Activated naive CD8-positive, alpha-beta T cell treated with anti-CD3 and anti-CD28 coated beads, Interleukin-2, amount 10 ng/mL, durations not matched to agents 7 days and 5 days (primary cell): ENCODE results near the gene COMT. TPM values are rescaled to one million over a fixed set of nuclear protein-coding genes. Genes with fewer than 3 reads are reported as not detected.

Experiments used
- ATAC-seq: fragments of 150-1000 bp; cut with Tn5 transposase; one replicate; pipeline ENCODE4 v1.10.0; 2021; ENCODE audit warnings: low read depth, moderate library complexity
- POLR2A ChIA-PET: fragments of 350-600 bp; sonication (Branson Sonifier 250); formaldehyde crosslinking; loops from one replicate; lab custom pipeline; 2021; ENCODE audit warnings: antibody characterized with exemption; lab: Charles Lee
- DNase-seq: peaks from one replicate; pipeline ENCODE4 v3.0.0; 2021
- H3K27ac Mint-ChIP-seq: one replicate; pipeline ENCODE4 v1.8.0; 2022; ENCODE audit warnings: mild to moderate bottlenecking, mixed read lengths
- H3K27me3 Mint-ChIP-seq: one replicate; pipeline ENCODE4 v1.8.0; 2022; ENCODE audit warnings: mild to moderate bottlenecking, moderate library complexity, mixed read lengths
- H3K36me3 Mint-ChIP-seq: one replicate; pipeline ENCODE4 v1.8.0; 2021; ENCODE audit warnings: mild to moderate bottlenecking, mixed read lengths
- H3K4me1 Mint-ChIP-seq: one replicate; pipeline ENCODE4 v1.8.0; 2021; ENCODE audit warnings: mixed read lengths
- H3K4me3 Mint-ChIP-seq: one replicate; pipeline ENCODE4 v1.8.0; 2022; ENCODE audit warnings: mild to moderate bottlenecking, moderate library complexity, mixed read lengths
- H3K9me3 Mint-ChIP-seq: one replicate; pipeline ENCODE4 v1.8.0; 2021; ENCODE audit warnings: mixed read lengths
- total RNA-seq, 2 experiments: library from RNA; stranded (reverse); gene quantifications; one replicate each; pipeline ENCODE4 v1.2.3, GENCODE V29; 2021

The COMT gene
- total RNA-seq, result 10 to 100 TPM; 68.6 to 70.0 TPM

DNA sequence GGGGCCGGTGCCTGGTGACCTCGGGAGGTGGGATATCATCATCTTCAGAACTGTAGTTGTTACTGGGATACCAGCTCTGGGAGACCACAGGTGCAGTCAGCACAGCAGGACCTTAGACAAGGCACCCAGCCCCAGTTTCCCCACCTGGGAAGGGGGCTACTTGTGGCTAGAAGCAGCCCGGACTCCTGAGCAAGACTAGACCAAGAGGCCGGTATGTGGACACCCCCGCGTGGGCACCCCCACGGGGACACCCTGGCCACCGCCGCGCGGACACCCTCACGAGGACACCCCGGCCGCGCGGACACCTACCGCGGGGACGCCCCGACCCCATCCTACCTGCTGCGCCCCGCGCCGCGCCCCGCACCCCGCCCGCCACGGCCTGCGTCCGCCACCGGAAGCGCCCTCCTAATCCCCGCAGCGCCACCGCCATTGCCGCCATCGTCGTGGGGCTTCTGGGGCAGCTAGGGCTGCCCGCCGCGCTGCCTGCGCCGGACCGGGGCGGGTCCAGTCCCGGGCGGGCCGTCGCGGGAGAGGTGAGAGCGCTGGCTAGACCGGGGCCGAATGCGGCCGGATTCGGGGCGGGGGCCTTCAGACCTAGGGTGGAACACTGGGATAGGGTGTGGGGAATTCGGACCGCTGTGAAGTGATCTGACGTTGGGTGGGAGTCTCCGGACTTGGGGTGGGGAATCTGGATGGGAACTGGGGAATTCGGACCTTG, at the start of gene COMT, which contains the start of gene TXNRD2:
Gene COMT (plus strand): TSS at position 408 of the 718 bp plus-strand sequence. CDS start 20,755 bp downstream, outside the sequence.
Gene TXNRD2 (minus strand): TSS at position 454 of the 718 bp plus-strand sequence. CDS start 15 bp downstream, at position 439.
- H3K4me1 Mint-ChIP-seq, result peaks cover 23% of the 10 kb centered on the region
- H3K9me3 Mint-ChIP-seq, result peaks cover under 1% of the 10 kb centered on the region
- POLR2A ChIA-PET, result interaction anchor here (0.6 to 2.2 kb wide), 7 partner anchors 10 to 176 kb away, joined by 3 to 12 read pairs (median 6); partner anchors contain the start of genes GNB1L, RTL10 and TRMT2A

DNA sequence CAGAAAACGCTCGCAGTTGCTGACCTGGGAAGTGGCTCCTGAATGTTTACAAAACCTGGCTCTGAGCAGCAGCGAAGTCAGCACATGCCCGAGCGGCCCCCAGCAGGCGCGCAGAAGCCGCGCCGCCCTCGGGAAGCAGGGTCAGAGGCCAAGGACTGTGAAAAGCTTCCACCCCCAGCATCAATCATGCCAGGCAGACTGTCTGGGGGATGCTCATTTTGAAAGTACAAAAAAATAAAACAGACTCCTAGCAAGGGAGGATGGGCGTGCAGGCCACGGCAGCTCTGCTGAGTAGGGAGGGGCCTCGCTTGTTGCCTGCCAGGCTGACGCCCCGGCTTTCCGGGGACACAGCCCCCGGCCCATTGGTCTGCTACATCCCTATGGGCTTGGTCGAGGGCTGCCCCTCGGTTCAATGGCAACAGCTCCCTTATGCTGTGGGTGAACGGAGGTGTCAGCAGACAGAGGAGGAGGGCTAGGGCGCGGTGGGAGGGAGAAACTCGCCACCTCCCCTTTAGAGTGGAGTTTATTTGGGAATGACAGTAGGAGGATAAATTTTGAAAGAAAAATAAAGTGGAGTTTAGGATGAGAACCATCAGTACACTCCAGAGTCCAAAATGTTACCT, 49.2 kb upstream of the COMT start:
- ATAC-seq (peak; percentile 39), DNase-seq (peak; percentile 66)
- Mint-ChIP-seq H3K9me3 (no peaks in the 10 kb centered on the region), H3K27me3 (no peaks in the 10 kb centered on the region), H3K4me3 (peak overlapping the region; percentile 82), H3K4me1 (peaks cover 32% of the 10 kb centered on the region), H3K36me3 (no peaks in the 10 kb centered on the region), H3K27ac (peak overlapping the region; percentile 92)
- POLR2A ChIA-PET, result interaction anchor here (0.9 to 3.0 kb wide), 7 partner anchors 8 to 162 kb away, joined by 3 to 30 read pairs (median 6); partner anchors contain the start of genes GNB1L and RTL10

More for the DNA sequence above, at the start of gene COMT, which contains the start of gene TXNRD2:
- ATAC-seq (peak; percentile 88), DNase-seq (peak; percentile 86)
- Mint-ChIP-seq H3K27me3 (no peaks in the 10 kb centered on the region), H3K27ac (peak within 1 kb of the TSS; percentile 95), H3K36me3 (peaks cover 9% of the 10 kb centered on the region), H3K4me3 (peak within 1 kb of the TSS; percentile 94)

DNA sequence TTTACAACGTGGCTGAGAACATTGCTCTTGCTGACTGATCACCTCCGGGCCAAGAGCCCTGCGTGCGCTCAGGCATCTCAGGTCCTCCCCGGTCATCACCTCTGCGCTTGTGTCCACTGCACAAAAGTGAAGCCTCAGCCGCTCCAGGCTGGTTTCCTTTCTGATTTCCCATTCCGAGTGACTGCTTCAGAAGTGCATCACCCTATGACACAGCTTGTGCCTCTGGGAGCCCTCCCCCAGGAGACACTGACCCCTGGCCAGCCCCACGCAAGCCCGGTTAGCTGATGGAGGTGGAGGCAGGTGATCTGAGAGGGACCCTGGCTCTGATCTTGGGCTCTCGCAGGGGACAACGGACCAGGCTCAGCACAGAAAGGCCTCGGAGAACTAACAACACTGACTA, 48.6 kb upstream of the COMT start:
- H3K9me3 Mint-ChIP-seq, result no peaks in the 10 kb centered on the region
- no peak overlapping the region for H3K4me3 Mint-ChIP-seq
- POLR2A ChIA-PET, result interaction anchor here (0.9 to 3.0 kb wide), 2 partner anchors 38 to 50 kb away, joined by 3 to 30 read pairs; partner anchors contain the start of genes GNB1L and RTL10
- no peaks in the 10 kb centered on the region for H3K27me3 Mint-ChIP-seq
- peak overlapping the region; percentile 92 for H3K27ac Mint-ChIP-seq
- ATAC-seq, result no peak
- no peaks in the 10 kb centered on the region for H3K36me3 Mint-ChIP-seq
- peaks cover 33% of the 10 kb centered on the region for H3K4me1 Mint-ChIP-seq
- DNase-seq, result no peak

DNA sequence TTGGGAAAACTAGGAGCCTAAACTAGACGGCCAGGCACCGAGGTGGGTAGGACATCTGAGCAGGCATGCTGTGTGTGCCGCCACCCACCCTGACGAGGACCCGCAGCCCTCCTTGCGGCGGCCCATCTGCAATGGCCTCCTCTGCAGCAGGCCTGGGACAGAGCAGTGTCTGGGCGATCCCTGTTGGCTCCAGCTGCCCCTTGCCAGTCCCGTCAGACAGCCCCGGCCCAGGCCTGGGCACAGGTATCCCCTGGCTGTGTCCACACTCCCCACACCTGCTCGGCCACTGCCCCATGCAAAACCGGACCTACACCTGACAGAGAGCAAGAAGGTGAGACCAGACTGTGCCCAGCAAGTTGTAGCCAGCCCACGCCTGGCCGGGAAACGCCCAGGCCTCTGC, 48.2 kb upstream of the COMT start:
- DNase-seq (no peak), ATAC-seq (no peak)
- POLR2A ChIA-PET, result no interaction called here

DNA sequence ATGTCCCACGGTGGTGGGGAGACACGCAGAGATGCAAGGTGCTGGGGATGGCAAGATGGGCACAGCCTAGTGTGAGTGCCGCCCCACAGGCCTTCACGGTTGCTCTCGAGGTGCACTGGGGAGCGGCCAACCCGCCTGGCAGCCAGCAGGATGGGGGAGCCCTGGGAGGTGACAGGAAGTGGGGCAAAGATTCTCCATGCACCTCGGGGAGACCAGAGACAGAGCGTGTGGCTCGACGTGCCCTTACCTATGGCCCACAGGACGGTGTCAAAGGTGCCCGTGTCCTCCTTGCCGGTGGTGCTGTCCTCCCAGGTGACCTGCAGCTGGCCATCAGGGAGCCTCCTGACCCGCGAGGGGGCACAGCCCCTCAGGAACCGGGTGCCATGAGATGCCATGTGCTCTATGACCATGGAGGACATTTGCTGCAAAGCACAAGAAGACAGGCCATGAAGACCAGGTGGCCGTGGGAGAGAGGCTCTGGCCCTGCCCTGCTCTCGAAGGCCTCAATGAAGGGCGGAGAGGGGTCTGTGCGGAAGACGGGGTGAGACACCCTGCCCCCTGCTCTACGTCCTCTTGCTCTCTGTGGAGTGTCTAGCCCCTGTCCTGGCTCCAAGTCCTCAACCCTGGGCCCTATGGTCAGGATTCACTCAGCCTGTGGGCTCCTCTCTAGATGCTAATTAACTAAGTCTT, 46.3 kb upstream of the COMT start:
- H3K4me3 Mint-ChIP-seq, result no peak overlapping the region
- POLR2A ChIA-PET, result no interaction called here
- DNase-seq (no peak), ATAC-seq (no peak)
- no peaks in the 10 kb centered on the region for H3K9me3 Mint-ChIP-seq
- peaks cover 30% of the 10 kb centered on the region for H3K4me1 Mint-ChIP-seq
- H3K27me3 Mint-ChIP-seq, result no peaks in the 10 kb centered on the region
- H3K27ac Mint-ChIP-seq, result no peak overlapping the region
- no peaks in the 10 kb centered on the region for H3K36me3 Mint-ChIP-seq

More for the DNA sequence above, 48.2 kb upstream of the COMT start:
- no peaks in the 10 kb centered on the region for H3K9me3 Mint-ChIP-seq
- no peak overlapping the region for H3K27ac Mint-ChIP-seq
- peaks cover 33% of the 10 kb centered on the region for H3K4me1 Mint-ChIP-seq
- H3K4me3 Mint-ChIP-seq, result no peak overlapping the region
- no peaks in the 10 kb centered on the region for H3K27me3 Mint-ChIP-seq
- no peaks in the 10 kb centered on the region for H3K36me3 Mint-ChIP-seq

DNA sequence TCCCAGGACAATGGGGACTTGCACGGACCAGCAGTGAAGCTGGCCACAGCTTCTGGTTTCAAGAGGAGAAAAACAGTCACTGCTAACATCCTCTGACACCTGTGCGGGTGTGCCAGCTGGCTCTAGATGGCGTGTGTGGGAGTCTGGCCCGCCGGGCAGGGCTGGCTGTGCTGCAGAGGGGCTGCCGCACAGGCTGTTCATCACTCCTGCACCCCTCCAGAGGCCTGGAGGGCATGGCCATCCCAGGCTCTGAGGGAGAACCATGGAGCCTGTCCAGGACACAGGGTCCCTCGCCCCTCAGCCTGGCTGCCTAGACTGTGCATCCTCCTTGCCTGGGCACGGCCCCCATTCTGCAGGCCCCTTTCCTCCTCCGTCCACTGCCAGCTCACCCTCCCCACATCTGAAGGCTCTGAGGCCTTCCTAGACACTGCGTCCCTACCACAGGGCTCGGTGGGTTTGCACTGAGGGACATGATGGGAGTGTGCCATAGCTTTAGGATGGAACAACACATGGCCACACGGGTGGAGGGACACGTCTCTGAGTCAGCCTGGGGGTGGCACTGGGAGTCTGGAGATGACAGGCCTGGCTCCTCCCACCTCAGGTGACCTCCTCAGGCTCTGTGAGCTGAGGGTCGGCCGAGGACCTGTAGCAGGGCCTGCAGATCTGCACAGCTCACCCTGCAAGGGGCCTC, 44.8 kb upstream of the COMT start:
- POLR2A ChIA-PET, result no interaction called here
- Mint-ChIP-seq H3K27ac (peak overlapping the region; percentile 38), H3K4me1 (peaks cover 17% of the 10 kb centered on the region), H3K9me3 (no peaks in the 10 kb centered on the region), H3K36me3 (no peaks in the 10 kb centered on the region), H3K4me3 (no peak overlapping the region), H3K27me3 (no peaks in the 10 kb centered on the region)
- ATAC-seq, result no peak
- DNase-seq, result no peak

DNA sequence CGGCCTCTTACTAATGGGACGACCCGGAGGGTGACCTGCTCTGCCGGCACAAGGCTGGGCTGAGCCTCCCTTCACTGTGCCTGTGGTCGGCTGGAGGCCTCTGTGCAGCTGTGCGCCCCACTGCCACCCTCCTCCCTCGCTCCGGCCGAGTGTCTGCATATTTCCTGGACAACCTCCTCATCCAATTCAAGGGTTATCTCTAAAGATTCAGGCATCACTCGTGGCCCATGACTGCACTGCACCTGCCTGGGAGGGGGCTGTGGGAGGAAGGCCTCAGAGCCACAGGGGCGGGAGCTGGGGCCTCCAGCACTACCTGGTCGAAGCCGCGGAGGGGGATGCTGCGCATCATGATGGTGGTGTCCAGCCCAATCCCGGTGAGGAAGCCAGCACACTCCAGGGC, 43.8 kb upstream of the COMT start:
- Mint-ChIP-seq H3K27me3 (no peaks in the 10 kb centered on the region), H3K27ac (no peak overlapping the region), H3K4me3 (no peak overlapping the region), H3K36me3 (no peaks in the 10 kb centered on the region), H3K4me1 (peaks cover 9% of the 10 kb centered on the region), H3K9me3 (no peaks in the 10 kb centered on the region)
- POLR2A ChIA-PET, result interaction anchor here (0.6 kb wide), 1 partner anchor 21 kb away, joined by 4 read pairs; no protein-coding TSS in a partner anchor
- DNase-seq (no peak), ATAC-seq (no peak)

DNA sequence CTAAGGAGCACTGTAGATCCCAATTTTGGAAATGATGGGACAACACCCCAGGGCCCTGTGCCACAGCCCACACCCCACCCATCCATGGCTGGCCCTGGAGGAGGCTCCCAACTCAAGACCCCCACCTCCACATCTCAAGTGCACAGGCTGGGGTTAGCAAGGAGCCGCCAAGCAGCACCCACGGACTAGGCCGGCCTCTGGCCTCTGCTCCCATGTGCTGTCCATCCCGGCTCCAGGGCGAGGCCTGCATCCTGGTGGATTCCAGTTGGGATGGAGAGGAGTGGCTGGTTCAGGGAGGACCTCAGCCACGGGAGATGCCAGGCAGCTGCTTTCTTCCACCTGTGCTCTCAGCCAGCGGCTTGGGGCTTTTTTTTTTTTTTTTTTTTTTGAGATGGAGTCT, 43.4 kb upstream of the COMT start:
- no peak for ATAC-seq
- H3K27ac Mint-ChIP-seq, result no peak overlapping the region
- no peaks in the 10 kb centered on the region for H3K36me3 Mint-ChIP-seq
- peaks cover 6% of the 10 kb centered on the region for H3K4me1 Mint-ChIP-seq
- no peak for DNase-seq
- H3K27me3 Mint-ChIP-seq, result no peaks in the 10 kb centered on the region
- POLR2A ChIA-PET, result interaction anchor here (0.6 kb wide), 1 partner anchor 21 kb away, joined by 4 read pairs; no protein-coding TSS in a partner anchor
- no peak overlapping the region for H3K4me3 Mint-ChIP-seq
- H3K9me3 Mint-ChIP-seq, result no peaks in the 10 kb centered on the region

DNA sequence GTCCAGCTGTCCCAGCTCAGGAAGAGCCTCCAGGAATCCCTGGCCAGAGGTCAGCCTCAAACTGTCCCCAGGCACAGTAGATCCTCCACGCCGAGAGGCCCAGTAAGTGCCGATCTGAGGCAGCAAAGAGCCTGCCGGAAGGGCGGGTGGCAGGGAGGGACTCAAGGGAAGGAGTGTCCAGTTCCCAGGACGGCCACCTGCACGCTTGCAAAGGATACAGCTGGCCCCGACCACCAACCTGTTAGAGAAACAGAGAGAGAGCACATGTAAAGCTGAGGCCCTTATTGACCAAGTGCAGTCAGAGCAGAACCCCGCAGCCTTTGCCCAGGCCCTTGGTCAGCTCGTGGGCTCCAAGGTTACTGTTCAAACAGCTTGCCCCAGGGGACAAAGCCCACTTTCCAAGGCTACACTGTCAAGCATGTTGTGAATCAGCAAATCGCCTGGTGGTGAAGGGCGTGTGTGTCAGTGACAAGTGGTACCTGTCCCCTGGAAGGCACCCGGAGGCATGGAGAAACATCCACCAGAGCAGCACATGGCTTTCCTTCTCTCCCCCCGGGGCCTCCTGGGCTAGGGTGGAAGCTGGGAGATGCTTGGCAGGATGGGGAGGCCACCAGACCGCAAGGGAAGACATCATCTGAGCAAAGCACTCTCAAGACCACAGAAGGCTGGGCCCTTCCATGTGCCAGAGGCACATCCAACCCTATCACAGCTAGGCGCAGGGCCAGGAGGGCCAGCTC, 42.6 kb upstream of the COMT start:
- peak overlapping the region; percentile 12 for H3K27ac Mint-ChIP-seq

DNA sequence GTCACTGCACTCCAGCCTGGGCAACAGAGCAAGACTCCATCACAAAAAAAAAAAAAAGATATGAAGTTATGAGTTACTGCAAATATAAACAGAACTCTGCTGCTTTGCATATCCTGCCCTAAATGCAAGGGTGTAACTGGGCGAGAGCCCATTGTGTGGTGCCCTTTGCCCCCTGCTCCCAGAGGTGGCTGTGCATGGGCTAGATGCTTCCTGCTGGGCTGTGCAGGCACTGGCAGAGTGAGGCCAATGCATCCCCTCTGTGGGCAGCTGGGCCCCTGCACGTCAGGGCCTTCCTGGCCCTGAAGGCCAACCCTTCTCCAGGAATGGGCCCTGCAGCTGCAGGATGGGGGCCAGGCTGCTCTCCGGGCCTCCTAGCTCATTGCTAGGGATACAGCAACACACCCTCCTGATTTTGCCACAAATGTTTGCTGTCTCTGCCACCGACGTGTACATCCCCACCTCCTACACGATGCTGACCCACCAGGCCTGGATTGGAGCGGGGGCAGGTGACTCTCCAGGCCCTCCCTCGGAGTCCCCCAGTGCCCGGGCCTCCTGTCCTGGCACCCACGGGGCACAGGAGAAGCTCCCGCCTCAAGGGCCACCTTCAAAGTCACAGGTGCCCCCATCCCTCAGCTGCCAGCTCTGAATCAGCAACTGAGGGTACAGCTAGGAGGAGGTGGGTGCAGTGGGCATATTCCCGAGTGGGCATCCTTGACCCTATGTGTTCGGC, 40.7 kb upstream of the COMT start:
- POLR2A ChIA-PET, result interaction anchor here (0.9 kb wide), 1 partner anchor 9 kb away, joined by 3 read pairs; no protein-coding TSS in a partner anchor
- no peaks in the 10 kb centered on the region for H3K27me3 Mint-ChIP-seq
- H3K9me3 Mint-ChIP-seq, result no peaks in the 10 kb centered on the region
- H3K4me3 Mint-ChIP-seq, result no peak overlapping the region
- ATAC-seq, result no peak
- peaks cover 4% of the 10 kb centered on the region for H3K4me1 Mint-ChIP-seq
- H3K27ac Mint-ChIP-seq, result no peak overlapping the region
- H3K36me3 Mint-ChIP-seq, result no peaks in the 10 kb centered on the region
- DNase-seq, result no peak

More for the DNA sequence above, 42.6 kb upstream of the COMT start:
- DNase-seq, result no peak
- POLR2A ChIA-PET, result no interaction called here
- no peak for ATAC-seq
- Mint-ChIP-seq H3K4me1 (peaks cover 6% of the 10 kb centered on the region), H3K27me3 (no peaks in the 10 kb centered on the region), H3K36me3 (no peaks in the 10 kb centered on the region), H3K9me3 (no peaks in the 10 kb centered on the region), H3K4me3 (no peak overlapping the region)

DNA sequence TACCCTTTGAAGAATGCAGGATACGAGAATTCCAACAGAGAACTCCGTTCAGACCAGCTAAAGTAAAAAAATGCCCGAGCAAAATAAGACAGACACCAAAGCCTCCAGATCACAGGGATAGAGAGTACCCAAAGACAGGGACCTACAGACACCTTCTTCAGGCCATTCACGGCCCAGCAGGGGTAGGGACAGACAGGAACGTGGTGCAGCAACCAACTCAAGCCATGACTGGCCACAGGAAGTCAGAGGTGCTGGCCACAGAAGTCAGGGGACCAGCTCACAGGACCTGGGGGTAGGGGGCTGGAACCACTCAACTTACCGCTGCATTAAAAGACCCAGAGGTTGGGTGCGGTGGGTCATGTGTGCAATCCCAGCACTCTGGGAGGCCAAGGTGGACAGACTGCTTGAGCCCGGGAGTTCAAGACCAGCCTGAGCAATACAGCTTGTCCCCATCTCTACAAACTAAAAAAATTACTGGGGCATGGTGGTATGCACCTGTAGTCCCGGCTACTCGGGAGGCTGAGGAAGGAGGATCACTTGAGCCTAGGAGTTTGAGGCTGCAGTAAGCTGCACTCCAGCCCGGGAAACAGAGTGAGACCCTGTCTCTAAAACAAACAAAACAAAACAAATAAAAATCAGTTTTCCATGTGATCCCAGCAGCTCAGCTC, 39.9 kb upstream of the COMT start:
- Mint-ChIP-seq H3K36me3 (no peaks in the 10 kb centered on the region), H3K9me3 (no peaks in the 10 kb centered on the region), H3K27me3 (no peaks in the 10 kb centered on the region), H3K4me1 (peaks cover 1% of the 10 kb centered on the region), H3K27ac (no peak overlapping the region), H3K4me3 (no peak overlapping the region)
- DNase-seq (no peak), ATAC-seq (no peak)
- POLR2A ChIA-PET, result no interaction called here
